Suprapubic skin (tissue), 4 donors: ENCODE data around the gene PREP. TPM values are rescaled to one million over a fixed set of nuclear protein-coding genes. Genes with fewer than 3 reads are reported as not detected.

Experiments used
- DNase-seq, 2 donors: peaks; one replicate each; pipeline ENCODE4 v3.0.0-alpha.2; 2019; ENCODE audit warnings: low spot score in 2 of 2
- H3K27ac ChIP-seq: fragments of 200-600 bp; sonication (generic); one replicate; pipeline ENCODE4 v1.5.1; 2019
- H3K27me3 ChIP-seq: fragments of 200-600 bp; sonication (generic); one replicate; pipeline ENCODE4 v1.5.1; 2019
- H3K36me3 ChIP-seq: fragments of 200-600 bp; sonication (generic); one replicate; pipeline ENCODE4 v1.5.1; 2019
- H3K4me1 ChIP-seq: fragments of 200-600 bp; sonication (generic); one replicate; pipeline ENCODE4 v1.5.1; 2019
- H3K4me3 ChIP-seq: fragments of 200-600 bp; sonication (generic); one replicate; pipeline ENCODE4 v1.5.1; 2019; ENCODE audit warnings: mild to moderate bottlenecking
- H3K9me3 ChIP-seq: fragments of 200-600 bp; sonication (generic); one replicate; pipeline ENCODE4 v1.5.1; 2019
- CTCF ChIP-seq, 2 donors: fragments of 200-600 bp in 1 of 2; fragments of 450-650 bp in 1 of 2; sonication (generic) in 1 of 2; IDR thresholded peaks; one replicate each; pipeline ENCODE4 v1.5.1; 2016 to 2019; ENCODE audit warnings: antibody characterized with exemption in 2 of 2, mild to moderate bottlenecking in 1 of 2, moderate library complexity in 1 of 2
- EP300 ChIP-seq: sonication (generic); formaldehyde crosslinking; IDR thresholded peaks from one replicate; pipeline ENCODE4 v1.6.1; 2017; ENCODE audit warnings: antibody characterized with exemption
- POLR2A ChIP-seq, 2 donors: fragments of 450-650 bp; IDR thresholded peaks; one replicate each; pipeline ENCODE4 v1.6.1; 2017; ENCODE audit warnings: antibody characterized with exemption in 2 of 2, mild to moderate bottlenecking in 2 of 2, moderate library complexity in 2 of 2
- POLR2AphosphoS5 ChIP-seq, 3 donors: sonication (generic); formaldehyde crosslinking; IDR thresholded peaks; one replicate each; pipeline ENCODE4 v1.6.1; 2017; ENCODE audit warnings: antibody characterized with exemption in 3 of 3
- WGBS: methylation state at CpG from one replicate; pipeline ENCODE4 v1.1.5; 2018; 5-methylcytosine and 5-hydroxymethylcytosine counted together
- total RNA-seq, 4 donors: library from RNA; depleted of rRNA; stranded (reverse); fragments of >200 nt; gene quantifications; one replicate each; pipeline ENCODE4 v1.1.0, GENCODE V29; 2016

The PREP gene
- total RNA-seq, 4 donors from 2014 or later = 22.1 to 36.0 (median 30.3) TPM

DNA sequence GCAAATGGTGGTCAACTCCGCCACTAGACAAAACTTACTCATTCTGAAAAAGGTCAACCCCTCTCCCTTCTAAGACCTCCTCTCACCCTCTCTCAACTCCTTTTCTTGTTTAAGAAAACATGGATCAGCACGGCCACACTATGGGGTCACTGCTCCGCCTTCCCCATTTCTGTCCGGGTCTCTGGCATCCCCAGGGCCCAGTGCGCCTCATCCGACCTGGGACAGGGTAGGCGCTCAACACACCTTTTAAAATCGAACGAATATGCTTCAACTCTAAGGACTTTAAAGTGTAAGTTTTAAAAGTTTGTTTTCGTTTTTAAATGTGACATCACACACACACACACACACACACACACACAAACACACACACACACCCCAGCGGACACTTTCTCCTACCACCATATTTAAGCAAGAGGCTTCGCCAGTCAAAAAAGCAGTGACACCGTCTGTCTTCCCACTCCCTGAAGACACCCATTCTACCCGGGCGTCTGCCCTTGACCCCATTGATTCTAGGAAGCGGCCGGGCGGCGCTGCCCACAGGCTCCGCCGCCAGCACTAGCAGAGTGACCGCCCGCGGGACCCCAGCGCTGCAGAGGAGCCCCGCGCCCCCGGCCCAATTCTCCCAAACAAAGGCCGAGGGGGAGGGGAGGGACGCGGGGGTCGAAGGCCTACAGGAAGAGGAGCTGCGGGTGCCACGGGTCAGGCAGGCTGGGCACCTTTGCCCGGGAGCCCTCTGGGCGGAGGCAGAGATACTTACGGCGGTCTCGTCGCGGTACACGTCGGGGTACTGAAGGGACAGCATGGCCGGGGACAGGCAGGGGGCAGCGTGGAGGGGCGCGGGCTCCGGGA, 568 bp downstream of the PREP start:
- no peak for TF ChIP-seq POLR2A (IDR thresholded peaks at IDR 0.05)
- no peak for TF ChIP-seq EP300
- no peak for TF ChIP-seq POLR2AphosphoS5 (IDR thresholded peaks at IDR 0.05)
- TF ChIP-seq CTCF (IDR thresholded peaks at IDR 0.05) = no peak
- 4% methylated on average over 37 of the region's 48 CpGs for WGBS
- DNase-seq = peak in 1 of 2 donors; percentile 80
- no peaks in the 10 kb centered on the region for H3K36me3 ChIP-seq
- no peaks in the 10 kb centered on the region for H3K9me3 ChIP-seq
- peak overlapping the region; percentile 97 for H3K4me3 ChIP-seq
- H3K4me1 ChIP-seq = peaks cover 30% of the 10 kb centered on the region
- H3K27ac ChIP-seq = peak overlapping the region; percentile 80
- H3K27me3 ChIP-seq = no peaks in the 10 kb centered on the region

- no peak for DNase-seq
- no peak for TF ChIP-seq EP300
- TF ChIP-seq POLR2A (IDR thresholded peaks at IDR 0.05) = no peak
- TF ChIP-seq CTCF (IDR thresholded peaks at IDR 0.05) = no peak
- TF ChIP-seq POLR2AphosphoS5 (IDR thresholded peaks at IDR 0.05) = no peak
- H3K27ac ChIP-seq = no peak overlapping the region
- 51% methylated on average over 8 of the region's 8 CpGs for WGBS
- no peaks in the 10 kb centered on the region for H3K27me3 ChIP-seq
- H3K4me3 ChIP-seq = peak overlapping the region; percentile 97
- no peaks in the 10 kb centered on the region for H3K9me3 ChIP-seq
- H3K36me3 ChIP-seq = peaks cover under 1% of the 10 kb centered on the region
- H3K4me1 ChIP-seq = peaks cover 30% of the 10 kb centered on the region
Measured at GRCh38 chr6:105401247-105402089, 1.4 kb downstream of the PREP start.

- Histone ChIP-seq H3K9me3 (no peaks in the 10 kb centered on the region), H3K4me1 (peaks cover 30% of the 10 kb centered on the region), H3K36me3 (peaks cover 10% of the 10 kb centered on the region), H3K4me3 (no peak overlapping the region), H3K27ac (no peak overlapping the region), H3K27me3 (no peaks in the 10 kb centered on the region)
- WGBS = 81% methylated on average over 3 of the region's 3 CpGs
- no peak for TF ChIP-seq CTCF (IDR thresholded peaks at IDR 0.05)
- DNase-seq = no peak
Measured at GRCh38 chr6:105400501-105400900, 2.4 kb downstream of the PREP start.

DNA sequence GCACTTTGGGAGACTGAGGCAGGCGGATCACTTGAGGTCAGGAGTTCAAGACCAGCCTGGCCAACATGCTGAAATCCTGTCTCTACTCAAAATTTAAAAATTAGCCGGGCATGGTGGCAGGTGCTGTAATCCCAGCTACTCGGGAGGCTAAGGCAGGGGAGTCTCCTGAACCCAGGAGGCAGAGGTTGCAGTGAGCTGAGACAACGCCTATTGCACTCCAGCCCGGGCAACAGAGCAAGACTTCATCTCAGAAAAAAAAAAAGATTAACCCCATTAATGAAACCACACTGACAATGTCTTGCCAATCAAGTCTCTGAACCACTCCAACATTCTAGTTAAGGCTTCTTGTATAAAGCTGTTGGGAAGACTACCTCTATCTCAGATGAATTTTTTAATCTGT, 4.0 kb downstream of the PREP start:
- Histone ChIP-seq H3K4me1 (peaks cover 30% of the 10 kb centered on the region), H3K27me3 (no peaks in the 10 kb centered on the region), H3K4me3 (no peak overlapping the region), H3K36me3 (peaks cover 15% of the 10 kb centered on the region), H3K9me3 (no peaks in the 10 kb centered on the region), H3K27ac (no peak overlapping the region)
- no peak for DNase-seq
- no peak for TF ChIP-seq EP300
- no peak for TF ChIP-seq POLR2AphosphoS5 (IDR thresholded peaks at IDR 0.05)
- TF ChIP-seq CTCF (IDR thresholded peaks at IDR 0.05) = no peak
- TF ChIP-seq POLR2A (IDR thresholded peaks at IDR 0.05) = no peak
- WGBS = 69% methylated on average over 5 of the region's 5 CpGs

- Histone ChIP-seq H3K27me3 (no peaks in the 10 kb centered on the region), H3K4me3 (no peak overlapping the region), H3K36me3 (peaks cover 15% of the 10 kb centered on the region), H3K4me1 (peaks cover 26% of the 10 kb centered on the region), H3K9me3 (no peaks in the 10 kb centered on the region), H3K27ac (no peak overlapping the region)
- TF ChIP-seq CTCF (IDR thresholded peaks at IDR 0.05) (no peak), EP300 (no peak), POLR2A (IDR thresholded peaks at IDR 0.05) (no peak), POLR2AphosphoS5 (IDR thresholded peaks at IDR 0.05) (no peak)
- 56% methylated on average over 6 of the region's 6 CpGs for WGBS
- DNase-seq = no peak
Measured at GRCh38 chr6:105397987-105398386, 4.9 kb downstream of the PREP start.
